B cell (primary cell): Measurements from ENCODE around the gene GNA15. TPM values are rescaled to one million over a fixed set of nuclear protein-coding genes. Genes with fewer than 3 reads are reported as not detected.

ENCODE experiments used
- ATAC-seq: fragments of 200-7000 bp; cut with Tn5 transposase; one replicate; pipeline ENCODE4 v1.10.0; 2021; ENCODE audit warnings: low read depth, mild to moderate bottlenecking, moderate number of reproducible peaks, moderate library complexity
- CTCF ChIA-PET: fragments of 350-600 bp; sonication (Branson Sonifier 250); formaldehyde crosslinking; loops from one replicate; lab custom pipeline; 2021; ENCODE audit warnings: antibody characterized with exemption, inconsistent platforms; lab: Charles Lee
- POLR2A ChIA-PET: fragments of 350-600 bp; sonication (Branson Sonifier 250); formaldehyde crosslinking; loops from one replicate; lab custom pipeline; 2021; ENCODE audit warnings: antibody characterized with exemption; lab: Charles Lee
- DNase-seq: peaks from one replicate; pipeline ENCODE4 v3.0.0; 2013
- H2AFZ ChIP-seq: 2 replicates; pipeline ENCODE4 v1.6.1; 2012; ENCODE audit warnings: mild to moderate bottlenecking, low read depth, low read length; ENCODE audit not compliant: insufficient read depth, poor library complexity, severe bottlenecking
- H3K27ac ChIP-seq, 2 donors: 1 replicate in 1 of 2; 2 replicates in 1 of 2; pipeline ENCODE4 v1.5.1; 2012 to 2013; ENCODE audit warnings: low read length in 2 of 2, mild to moderate bottlenecking in 2 of 2, moderate library complexity in 1 of 2
- H3K27me3 ChIP-seq, 4 experiments: fragments of 200-600 bp in 1 of 4; sonication (generic) in 1 of 4; replicated peaks in 1 of 4; 1 replicate in 2 of 4; 2 replicates in 2 of 4; pipeline versions ENCODE4 v1.6.1 to v1.7.0; 2013 to 2016; ENCODE audit warnings: low read length in 3 of 4, mild to moderate bottlenecking in 2 of 4, mixed read lengths in 1 of 4, moderate library complexity in 1 of 4; ENCODE audit not compliant: insufficient read depth in 4 of 4, control insufficient read depth in 3 of 4; ENCODE audit errors: control extremely low read depth in 1 of 4
- H3K36me3 ChIP-seq, 2 experiments: replicated peaks in 1 of 2; 1 replicate in 1 of 2; 2 replicates in 1 of 2; pipeline versions ENCODE4 v1.6.1 to v1.7.1; 2013; ENCODE audit warnings: low read length in 1 of 2; ENCODE audit not compliant: insufficient read depth in 2 of 2, control insufficient read depth in 1 of 2; ENCODE audit errors: control extremely low read depth in 1 of 2, extremely low read depth in 1 of 2
- H3K4me1 ChIP-seq, 2 donors: fragments of 200-600 bp in 1 of 2; sonication (generic) in 1 of 2; 1 replicate in 1 of 2; 2 replicates in 1 of 2; pipeline versions ENCODE4 v1.5.1 to v1.6.1; 2013 to 2017; ENCODE audit warnings: low read length in 2 of 2; ENCODE audit not compliant: control insufficient read depth in 2 of 2, insufficient read depth in 2 of 2
- H3K4me2 ChIP-seq: replicated peaks from 2 replicates; pipeline ENCODE3; 2012; ENCODE audit warnings: mild to moderate bottlenecking, low read depth, low read length; ENCODE audit not compliant: poor library complexity, severe bottlenecking
- H3K4me3 ChIP-seq, 5 experiments: fragments of 200-600 bp in 1 of 5; sonication (generic) in 1 of 5; 1 replicate in 3 of 5; 2 replicates in 2 of 5; pipeline versions ENCODE4 v1.5.1 to v1.7.0; 2011 to 2016; ENCODE audit warnings: low read length in 4 of 5, mild to moderate bottlenecking in 4 of 5, low read depth in 2 of 5, control low read depth in 1 of 5, moderate library complexity in 1 of 5; ENCODE audit not compliant: insufficient read depth in 1 of 5; ENCODE audit errors: control extremely low read depth in 1 of 5, extremely low read depth in 1 of 5
- H3K79me2 ChIP-seq: fragments of 200-600 bp; sonication (generic); one replicate; pipeline ENCODE4 v1.6.0; 2016; ENCODE audit warnings: low read length; ENCODE audit not compliant: control insufficient read depth, insufficient read depth
- H3K9ac ChIP-seq: fragments of 200-600 bp; sonication (generic); 2 replicates; pipeline ENCODE4 v1.6.1; 2017; ENCODE audit warnings: mild to moderate bottlenecking, low read length, moderate library complexity
- H3K9me3 ChIP-seq, 3 donors: one replicate each; pipeline versions ENCODE4 v1.6.1 to v1.7.1; 2013; ENCODE audit warnings: low read length in 2 of 3; ENCODE audit not compliant: control insufficient read depth in 2 of 3, insufficient read depth in 1 of 3; ENCODE audit errors: control extremely low read depth in 1 of 3
- H4K20me1 ChIP-seq: 2 replicates; pipeline ENCODE4 v1.6.0; 2012; ENCODE audit warnings: mild to moderate bottlenecking, low read length; ENCODE audit not compliant: insufficient read depth, control insufficient read depth, poor library complexity, severe bottlenecking
- H3K27ac Mint-ChIP-seq: one replicate; pipeline ENCODE4 v1.8.0; 2021; ENCODE audit warnings: mixed read lengths
- H3K27me3 Mint-ChIP-seq: one replicate; pipeline ENCODE4 v1.8.0; 2021; ENCODE audit warnings: mixed read lengths
- H3K4me1 Mint-ChIP-seq: one replicate; pipeline ENCODE4 v1.8.0; 2021; ENCODE audit warnings: mixed read lengths
- H3K4me3 Mint-ChIP-seq: one replicate; pipeline ENCODE4 v1.8.0; 2021; ENCODE audit warnings: mixed read lengths
- H3K9me3 Mint-ChIP-seq: one replicate; pipeline ENCODE4 v1.8.0; 2022; ENCODE audit warnings: mixed read lengths; ENCODE audit not compliant: insufficient read depth
- EZH2 ChIP-seq: IDR thresholded peaks from 2 replicates; pipeline ENCODE4 v1.6.1; 2012; ENCODE audit warnings: borderline replicate concordance, low read depth, mild to moderate bottlenecking, moderate library complexity, low read length; ENCODE audit not compliant: insufficient read depth, poor library complexity, severe bottlenecking
- whole genome bisulfite sequencing: methylation state at CpG from one replicate; pipeline ENCODE4 v1.1.5; 2013; ENCODE audit warnings: missing lambda C conversion rate; ENCODE audit not compliant: insufficient coverage; 5-methylcytosine and 5-hydroxymethylcytosine counted together
- intact Hi-C: fragments of 100-400 bp; cut with micrococcal nuclease; formaldehyde crosslinking; loops from one replicate; pipeline ENCODE4 v1.10.0; 2022
- polyA plus RNA-seq: library from polyadenylated mRNA; depleted of rRNA; stranded (reverse); fragments of >200 nt; gene quantifications from 2 replicates; pipeline ENCODE4 v1.2.3, GENCODE V29; 2012
- total RNA-seq, 2 donors: library from RNA; stranded (reverse); fragments of 120-200 nt in 1 of 2; gene quantifications; 1 replicate in 1 of 2; 2 replicates in 1 of 2; pipeline versions ENCODE4 v1.2.3 to v1.2.4, GENCODE V29; 2013 to 2022
- TF ChIP-seq, protein P1 (sequence below): fragments of 200-600 bp; IDR thresholded peaks from one replicate; pipeline ENCODE4 v1.8.0; 2022; ENCODE audit warnings: antibody characterized with exemption, mild to moderate bottlenecking

The GNA15 gene
- total and polyA plus RNA-seq, 2 donors (not counting 1 experiment from before 2014, with no cell fraction given): 0.37 to 0.52 TPM

DNA sequence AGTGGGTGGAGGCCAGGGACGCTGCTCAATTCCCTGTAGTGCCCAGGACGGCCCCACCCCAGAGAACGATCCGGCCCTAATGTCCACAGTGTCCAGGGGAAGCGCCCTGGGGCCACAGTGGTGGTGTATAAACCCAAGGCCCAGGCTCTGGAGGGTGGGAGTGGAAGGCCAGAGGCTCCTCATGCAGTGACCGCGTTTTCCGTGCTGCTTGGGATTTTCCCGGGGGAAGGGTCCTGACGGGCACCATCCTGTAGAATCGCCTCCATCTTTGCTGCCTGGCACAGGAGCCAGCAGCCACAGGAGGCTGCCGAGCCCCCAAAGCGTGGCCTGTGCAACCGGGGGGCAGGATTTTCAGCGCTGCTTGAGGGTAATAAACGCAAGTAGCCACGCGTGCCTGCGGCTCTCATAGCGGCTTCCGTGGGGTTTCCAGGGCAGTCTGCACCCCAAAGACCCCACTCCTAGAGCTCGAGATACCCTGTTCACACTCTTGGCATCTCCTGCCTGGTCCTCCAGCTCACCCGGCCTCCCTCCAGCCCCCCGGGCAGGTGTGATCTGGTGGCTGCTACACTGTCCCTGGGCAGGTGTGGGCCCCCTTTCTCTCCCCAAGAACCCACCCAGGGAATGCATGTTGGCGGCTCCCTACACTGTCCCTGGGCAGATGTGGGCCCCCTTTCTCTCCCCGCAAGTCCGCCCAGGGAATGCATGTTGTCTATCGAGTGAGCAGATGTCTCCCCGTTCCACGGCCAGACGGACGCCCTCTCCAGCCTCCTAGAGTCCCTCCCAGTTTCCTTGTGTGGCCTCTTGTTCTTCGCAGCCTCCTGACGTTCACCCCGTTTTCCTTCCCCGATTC is 52.1 kb downstream of the GNA15 start:
- Histone ChIP-seq H3K27ac (no peak overlapping the region), H2AFZ (no peak overlapping the region), H4K20me1 (peaks cover 94% of the 10 kb centered on the region), H3K27me3 (no peaks in the 10 kb centered on the region), H3K79me2 (peaks cover 92% of the 10 kb centered on the region), H3K9ac (no peak overlapping the region), H3K4me1 (peaks cover 40 to 62% of the 10 kb centered on the region in 2 donors), H3K4me3 (no peak overlapping the region), H3K36me3 (peaks cover 0 to 25% of the 10 kb centered on the region in 2 experiments), H3K9me3 (no peaks in the 10 kb centered on the region), H3K4me2 (peak overlapping the region; percentile 100)
- H3K9me3 Mint-ChIP-seq: no peaks in the 10 kb centered on the region
- ATAC-seq: no peak
- intact Hi-C loops: loop anchor here (10.0 kb wide), 3 partner anchors 123 to 1943 kb away; partner anchors contain the start of genes ATP5F1D, FEM1A, MIDN and TLE5
- 93% methylated on average over 36 of the region's 36 CpGs for WGBS
- no peak for DNase-seq
- peaks cover 63% of the 10 kb centered on the region for H3K4me1 Mint-ChIP-seq
- H3K4me3 Mint-ChIP-seq: peak overlapping the region; percentile 87
- H3K27ac Mint-ChIP-seq: no peak overlapping the region
- ChIA-PET CTCF (no interaction called here), POLR2A (interaction anchor here (0.6 kb wide), 1 partner anchor 638 kb away, joined by 3 read pairs; no protein-coding TSS in a partner anchor)
- H3K27me3 Mint-ChIP-seq: no peaks in the 10 kb centered on the region
- TF ChIP-seq, protein P1, sequence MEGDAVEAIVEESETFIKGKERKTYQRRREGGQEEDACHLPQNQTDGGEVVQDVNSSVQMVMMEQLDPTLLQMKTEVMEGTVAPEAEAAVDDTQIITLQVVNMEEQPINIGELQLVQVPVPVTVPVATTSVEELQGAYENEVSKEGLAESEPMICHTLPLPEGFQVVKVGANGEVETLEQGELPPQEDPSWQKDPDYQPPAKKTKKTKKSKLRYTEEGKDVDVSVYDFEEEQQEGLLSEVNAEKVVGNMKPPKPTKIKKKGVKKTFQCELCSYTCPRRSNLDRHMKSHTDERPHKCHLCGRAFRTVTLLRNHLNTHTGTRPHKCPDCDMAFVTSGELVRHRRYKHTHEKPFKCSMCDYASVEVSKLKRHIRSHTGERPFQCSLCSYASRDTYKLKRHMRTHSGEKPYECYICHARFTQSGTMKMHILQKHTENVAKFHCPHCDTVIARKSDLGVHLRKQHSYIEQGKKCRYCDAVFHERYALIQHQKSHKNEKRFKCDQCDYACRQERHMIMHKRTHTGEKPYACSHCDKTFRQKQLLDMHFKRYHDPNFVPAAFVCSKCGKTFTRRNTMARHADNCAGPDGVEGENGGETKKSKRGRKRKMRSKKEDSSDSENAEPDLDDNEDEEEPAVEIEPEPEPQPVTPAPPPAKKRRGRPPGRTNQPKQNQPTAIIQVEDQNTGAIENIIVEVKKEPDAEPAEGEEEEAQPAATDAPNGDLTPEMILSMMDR: no peak
- TF ChIP-seq EZH2: no peak
